KOPT-K1 (cell line): ENCODE data around the gene CYP1A2.
"Not testable (repeated sequence)": the region's sequence is repeated elsewhere in the genome, so short reads cannot be mapped to it uniquely, and the experiment has no call there.

Source experiments
- H3K27ac ChIP-seq: fragments of 200-600 bp; sonication (generic); 2 replicates; pipeline ENCODE4 v1.5.1; 2016; ENCODE audit warnings: antibody characterized with exemption, mild to moderate bottlenecking, low read depth, low read length; ENCODE audit not compliant: poor library complexity, severe bottlenecking
- H3K36me3 ChIP-seq: fragments of 200-600 bp; sonication (generic); 2 replicates; pipeline ENCODE4 v1.5.1; 2017; ENCODE audit warnings: antibody characterized with exemption, mild to moderate bottlenecking, low read length, moderate library complexity; ENCODE audit not compliant: insufficient read depth
- H3K9me3 ChIP-seq: fragments of 200-600 bp; sonication (generic); 2 replicates; pipeline ENCODE4 v1.5.1; 2017; ENCODE audit warnings: antibody characterized with exemption, low read length, mild to moderate bottlenecking; ENCODE audit not compliant: insufficient read depth, poor library complexity, severe bottlenecking

Gene CYP1A2

GRCh38 chr15:74727727-74728126 is 20.9 kb upstream of the CYP1A2 start:
- Histone ChIP-seq H3K36me3 (no peaks in the 10 kb centered on the region), H3K9me3 (no peaks in the 10 kb centered on the region), H3K27ac (no peak overlapping the region)

- H3K9me3 ChIP-seq, H3K36me3 ChIP-seq: not testable (repeated sequence)
Measured at GRCh38 chr15:74728699-74729098, 19.9 kb upstream of the CYP1A2 start.

GRCh38 chr15:74729372-74729771 is 19.3 kb upstream of the CYP1A2 start:
- H3K9me3 ChIP-seq, H3K36me3 ChIP-seq, H3K27ac ChIP-seq: not testable (repeated sequence)

More at GRCh38 chr15:74728699-74729098, 19.9 kb upstream of the CYP1A2 start:
- not testable (repeated sequence) for H3K27ac ChIP-seq

GRCh38 chr15:74730619-74731316 is 17.9 kb upstream of the CYP1A2 start:
- no peaks in the 10 kb centered on the region for H3K36me3 ChIP-seq
- H3K27ac ChIP-seq, result no peak overlapping the region
- no peaks in the 10 kb centered on the region for H3K9me3 ChIP-seq

- no peak overlapping the region for H3K27ac ChIP-seq
Measured at GRCh38 chr15:74732846-74733245, 15.8 kb upstream of the CYP1A2 start.

GRCh38 chr15:74733269-74733668 is 15.4 kb upstream of the CYP1A2 start:
- H3K36me3 ChIP-seq, result no peaks in the 10 kb centered on the region
- peaks cover 4% of the 10 kb centered on the region for H3K9me3 ChIP-seq
- H3K27ac ChIP-seq, result no peak overlapping the region

More at GRCh38 chr15:74732846-74733245, 15.8 kb upstream of the CYP1A2 start:
- Histone ChIP-seq H3K36me3 (no peaks in the 10 kb centered on the region), H3K9me3 (no peaks in the 10 kb centered on the region)

- Histone ChIP-seq H3K27ac (no peak overlapping the region), H3K36me3 (no peaks in the 10 kb centered on the region), H3K9me3 (peaks cover 9% of the 10 kb centered on the region)
Measured at GRCh38 chr15:74735305-74735704, 13.3 kb upstream of the CYP1A2 start.

GRCh38 chr15:74738239-74738638 is 10.4 kb upstream of the CYP1A2 start:
- H3K27ac ChIP-seq, H3K36me3 ChIP-seq: not testable (repeated sequence)
- peaks cover 17% of the 10 kb centered on the region for H3K9me3 ChIP-seq

- Histone ChIP-seq H3K9me3 (peaks cover 17% of the 10 kb centered on the region), H3K27ac (no peak overlapping the region), H3K36me3 (no peaks in the 10 kb centered on the region)
Measured at GRCh38 chr15:74742422-74742821, 6.2 kb upstream of the CYP1A2 start.

- no peak overlapping the region for H3K27ac ChIP-seq
- no peaks in the 10 kb centered on the region for H3K36me3 ChIP-seq
Measured at GRCh38 chr15:74746389-74746788, 2.3 kb upstream of the CYP1A2 start.

GRCh38 chr15:74749832-74750231 is 1.2 kb downstream of the CYP1A2 start:
- no peaks in the 10 kb centered on the region for H3K9me3 ChIP-seq
- H3K36me3 ChIP-seq, result no peaks in the 10 kb centered on the region
- no peak overlapping the region for H3K27ac ChIP-seq

More at GRCh38 chr15:74746389-74746788, 2.3 kb upstream of the CYP1A2 start:
- peaks cover 8% of the 10 kb centered on the region for H3K9me3 ChIP-seq

GRCh38 chr15:74750751-74751150 is 2.1 kb downstream of the CYP1A2 start:
- Histone ChIP-seq H3K27ac (no peak overlapping the region), H3K36me3 (no peaks in the 10 kb centered on the region), H3K9me3 (no peaks in the 10 kb centered on the region)

- H3K36me3 ChIP-seq, result no peaks in the 10 kb centered on the region
- H3K9me3 ChIP-seq, result no peaks in the 10 kb centered on the region
- H3K27ac ChIP-seq, result no peak overlapping the region
Measured at GRCh38 chr15:74752011-74752410, 3.4 kb downstream of the CYP1A2 start.

GRCh38 chr15:74752531-74752930 is 3.9 kb downstream of the CYP1A2 start:
- no peak overlapping the region for H3K27ac ChIP-seq
- H3K9me3 ChIP-seq, result no peaks in the 10 kb centered on the region
- no peaks in the 10 kb centered on the region for H3K36me3 ChIP-seq

- Histone ChIP-seq H3K36me3 (no peaks in the 10 kb centered on the region), H3K27ac (no peak overlapping the region), H3K9me3 (no peaks in the 10 kb centered on the region)
Measured at GRCh38 chr15:74754593-74755215, 6.1 kb downstream of the CYP1A2 start.

GRCh38 chr15:74758736-74759135 is 10.1 kb downstream of the CYP1A2 start:
- Histone ChIP-seq H3K36me3 (no peaks in the 10 kb centered on the region), H3K27ac (no peak overlapping the region), H3K9me3 (no peaks in the 10 kb centered on the region)
